Uterus (tissue), 2 donors: ENCODE results near the gene TSPAN12.

Experiments used
- POLR2A ChIP-seq, 2 donors: fragments of 450-650 bp; IDR thresholded peaks; one replicate each; pipeline ENCODE4 v1.6.1; 2016; ENCODE audit warnings: antibody characterized with exemption in 2 of 2, mild to moderate bottlenecking in 1 of 2, moderate library complexity in 1 of 2
- TF ChIP-seq, protein P1 (sequence below), 4 experiments: fragments of 200-600 bp in 2 of 4; fragments of 450-650 bp in 2 of 4; sonication (generic) in 2 of 4; IDR thresholded peaks; one replicate each; pipeline ENCODE4 v1.5.1; 2016 to 2019; ENCODE audit warnings: antibody characterized with exemption in 4 of 4, mild to moderate bottlenecking in 2 of 4, moderate library complexity in 1 of 4

DNA sequence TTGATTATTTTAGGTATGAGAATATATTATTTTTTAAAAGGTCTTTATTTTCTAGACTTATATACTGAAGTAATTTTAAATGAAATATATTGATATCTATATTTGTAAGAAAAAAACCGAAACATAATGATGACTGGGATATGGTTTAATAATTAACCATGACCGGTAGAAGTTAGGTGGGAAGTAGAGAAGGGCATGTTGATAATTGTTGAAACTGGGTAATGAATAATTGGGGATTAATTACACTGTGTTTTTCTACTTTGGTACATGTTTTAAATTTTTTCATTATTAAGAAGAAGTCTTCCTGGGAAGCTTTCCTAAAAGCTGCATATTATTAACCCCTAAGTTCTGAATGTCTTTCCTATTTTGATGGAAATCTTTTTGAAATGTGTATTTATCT lies 16.3 kb downstream of the TSPAN12 start:
- TF ChIP-seq, protein P1, sequence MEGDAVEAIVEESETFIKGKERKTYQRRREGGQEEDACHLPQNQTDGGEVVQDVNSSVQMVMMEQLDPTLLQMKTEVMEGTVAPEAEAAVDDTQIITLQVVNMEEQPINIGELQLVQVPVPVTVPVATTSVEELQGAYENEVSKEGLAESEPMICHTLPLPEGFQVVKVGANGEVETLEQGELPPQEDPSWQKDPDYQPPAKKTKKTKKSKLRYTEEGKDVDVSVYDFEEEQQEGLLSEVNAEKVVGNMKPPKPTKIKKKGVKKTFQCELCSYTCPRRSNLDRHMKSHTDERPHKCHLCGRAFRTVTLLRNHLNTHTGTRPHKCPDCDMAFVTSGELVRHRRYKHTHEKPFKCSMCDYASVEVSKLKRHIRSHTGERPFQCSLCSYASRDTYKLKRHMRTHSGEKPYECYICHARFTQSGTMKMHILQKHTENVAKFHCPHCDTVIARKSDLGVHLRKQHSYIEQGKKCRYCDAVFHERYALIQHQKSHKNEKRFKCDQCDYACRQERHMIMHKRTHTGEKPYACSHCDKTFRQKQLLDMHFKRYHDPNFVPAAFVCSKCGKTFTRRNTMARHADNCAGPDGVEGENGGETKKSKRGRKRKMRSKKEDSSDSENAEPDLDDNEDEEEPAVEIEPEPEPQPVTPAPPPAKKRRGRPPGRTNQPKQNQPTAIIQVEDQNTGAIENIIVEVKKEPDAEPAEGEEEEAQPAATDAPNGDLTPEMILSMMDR (IDR thresholded peaks at IDR 0.05), result no peak
- no peak for TF ChIP-seq POLR2A (IDR thresholded peaks at IDR 0.05)
